AG04450 (cell line): ENCODE results near the gene C5orf22. TPM values are rescaled to one million over a fixed set of nuclear protein-coding genes. Genes with fewer than 3 reads are reported as not detected.

Experiments used
- CTCF ChIA-PET: fragments of 300-600, 350-600 bp; formaldehyde crosslinking; extraction: SDS; loops from one replicate; lab custom pipeline; 2022; ENCODE audit warnings: antibody characterized with exemption, inconsistent platforms; lab: Charles Lee
- POLR2A ChIA-PET: fragments of 350-600 bp; formaldehyde crosslinking; extraction: SDS; loops from one replicate; lab custom pipeline; 2021; ENCODE audit warnings: antibody characterized with exemption, inconsistent platforms; lab: Yijun Ruan, JAX
- DNase-seq: peaks from one replicate; pipeline ENCODE4 v3.0.0-alpha.2; 2011; ENCODE audit warnings: low read depth, low spot score
- H3K27ac ChIP-seq: one replicate; pipeline ENCODE4 v1.5.1; 2012; ENCODE audit warnings: low read depth, low read length, control low read depth
- H3K27me3 ChIP-seq: one replicate; pipeline ENCODE4 v1.6.0; 2012; ENCODE audit warnings: low read length; ENCODE audit not compliant: control insufficient read depth, insufficient read depth
- H3K4me3 ChIP-seq: 2 replicates; pipeline ENCODE4 v1.5.1; 2011; ENCODE audit warnings: mild to moderate bottlenecking, low read depth, low read length, control low read depth
- H3K9me3 ChIP-seq: 2 replicates; pipeline ENCODE4 v1.5.1; 2012; ENCODE audit warnings: low read length; ENCODE audit not compliant: control insufficient read depth, insufficient read depth
- CTCF ChIP-seq: IDR thresholded peaks from 2 replicates; pipeline ENCODE4 v1.5.1; 2011; ENCODE audit warnings: low read depth, low read length, control low read depth, inconsistent platforms
- polyA plus RNA-seq: library from polyadenylated mRNA; depleted of rRNA; stranded (reverse); fragments of >200 nt; gene quantifications from 2 replicates; pipeline ENCODE4 v1.2.3, GENCODE V29; 2011

C5orf22 gene
- polyA plus RNA-seq, 1 experiment, result 29.7 TPM

GRCh38 chr5:31492869-31493268 is 39.2 kb upstream of the C5orf22 start:
- DNase-seq, result no peak
- Histone ChIP-seq H3K27me3 (no peaks in the 10 kb centered on the region), H3K4me3 (no peak overlapping the region), H3K9me3 (no peaks in the 10 kb centered on the region), H3K27ac (no peak overlapping the region)
- CTCF ChIA-PET, result interaction anchor here (0.9 to 1.8 kb wide), 4 partner anchors 10 to 1092 kb away, joined by 3 to 7 read pairs (median 4); no protein-coding TSS in a partner anchor
- TF ChIP-seq CTCF, result no peak
- POLR2A ChIA-PET, result no interaction called here

- H3K4me3 ChIP-seq, result no peak overlapping the region
- no peaks in the 10 kb centered on the region for H3K9me3 ChIP-seq
- H3K27me3 ChIP-seq, result no peaks in the 10 kb centered on the region
- no peak overlapping the region for H3K27ac ChIP-seq
- ChIA-PET CTCF (no interaction called here), POLR2A (no interaction called here)
- TF ChIP-seq CTCF, result no peak
- no peak for DNase-seq
These were observed 36.8 kb upstream of the C5orf22 start for GRCh38 chr5:31495336-31495735.

GRCh38 chr5:31496301-31496700 is 35.8 kb upstream of the C5orf22 start:
- Histone ChIP-seq H3K4me3 (no peak overlapping the region), H3K27ac (no peak overlapping the region), H3K9me3 (no peaks in the 10 kb centered on the region), H3K27me3 (no peaks in the 10 kb centered on the region)
- TF ChIP-seq CTCF, result no peak
- ChIA-PET CTCF (interaction anchor here (0.6 kb wide), 1 partner anchor 8 kb away, joined by 3 read pairs; no protein-coding TSS in a partner anchor), POLR2A (no interaction called here)
- no peak for DNase-seq

- no peak for DNase-seq
- Histone ChIP-seq H3K4me3 (no peak overlapping the region), H3K27ac (no peak overlapping the region), H3K9me3 (no peaks in the 10 kb centered on the region), H3K27me3 (no peaks in the 10 kb centered on the region)
- ChIA-PET CTCF (interaction anchor here (1.8 kb wide), 1 partner anchor 10 kb away, joined by 4 read pairs; no protein-coding TSS in a partner anchor), POLR2A (no interaction called here)
- no peak for TF ChIP-seq CTCF
These were observed 35.2 kb upstream of the C5orf22 start for GRCh38 chr5:31496891-31497290.

- Histone ChIP-seq H3K27me3 (no peaks in the 10 kb centered on the region), H3K4me3 (no peak overlapping the region), H3K9me3 (no peaks in the 10 kb centered on the region), H3K27ac (no peak overlapping the region)
- TF ChIP-seq CTCF, result no peak
- ChIA-PET CTCF (no interaction called here), POLR2A (no interaction called here)
- DNase-seq, result no peak
These were observed 31.8 kb upstream of the C5orf22 start for GRCh38 chr5:31500256-31500655.
